Adrenal gland (tissue), 12 donors: ENCODE measurements around the gene AUNIP. TPM values are rescaled to one million over a fixed set of nuclear protein-coding genes. Genes with fewer than 3 reads are reported as not detected.
A peak's percentile ranks its signal among the peaks of the same experiment; 100 is the strongest.

Source experiments
- DNase-seq, 7 donors: peaks; one replicate each; pipeline ENCODE4 v3.0.0-alpha.2; 2019 to 2020
- H3K27ac ChIP-seq, 5 donors: fragments of 200-600 bp; sonication (generic) in 4 of 5; 1 replicate in 3 of 5; 2 replicates in 2 of 5; pipeline versions ENCODE4 v1.5.1 to v1.8.0; 2016 to 2020; ENCODE audit warnings: mild to moderate bottlenecking in 1 of 5
- H3K27me3 ChIP-seq: fragments of 200-600 bp; 2 replicates; pipeline ENCODE4 v1.8.0; 2021
- H3K36me3 ChIP-seq, 2 donors: fragments of 200-600 bp; replicated peaks in 1 of 2; 1 replicate in 1 of 2; 2 replicates in 1 of 2; pipeline versions ENCODE4 v1.5.1 to v1.8.0; 2018 to 2022
- H3K4me1 ChIP-seq, 2 donors: fragments of 200-600 bp; replicated peaks in 1 of 2; 1 replicate in 1 of 2; 2 replicates in 1 of 2; pipeline versions ENCODE4 v1.5.1 to v1.8.0; 2018 to 2021
- H3K4me3 ChIP-seq, 4 donors: fragments of 200-600 bp; sonication (generic) in 3 of 4; one replicate each; pipeline ENCODE4 v1.5.1; 2016 to 2018
- H3K9me3 ChIP-seq, 3 donors: fragments of 200-600 bp; sonication (generic) in 1 of 3; replicated peaks in 1 of 3; 1 replicate in 2 of 3; 2 replicates in 1 of 3; pipeline versions ENCODE4 v1.5.1 to v1.8.0; 2016 to 2021
- POLR2A ChIP-seq, 2 donors: fragments of 450-650 bp; IDR thresholded peaks; one replicate each; pipeline ENCODE4 v1.6.1; 2017; ENCODE audit warnings: antibody characterized with exemption in 2 of 2, mild to moderate bottlenecking in 2 of 2, moderate library complexity in 1 of 2
- WGBS, 4 donors: extraction: QIAGEN DNeasy Blood & Tissue Kit in 2 of 4; methylation state at CpG; one replicate each; pipeline versions ENCODE4 v1.1.5 to v1.1.7; 2013 to 2017; 5-methylcytosine and 5-hydroxymethylcytosine counted together
- intact Hi-C, 2 donors: fragments of 100-400 bp; cut with DNase I; formaldehyde crosslinking; loops; one replicate each; pipeline versions ENCODE4 v1.14.1 to v1.15.0; 2022 to 2023
- polyA plus RNA-seq, 3 donors: library from polyadenylated mRNA; stranded (reverse); fragments of 200-250 nt in 2 of 3; fragments of 350-450 nt in 1 of 3; fragmentation: Illumina TruSeq in 1 of 3; extraction: RNeasy Lipid Tissue Mini Kit (QIAGEN cat#74804) in 1 of 3; gene quantifications; one replicate each; pipeline ENCODE4 v1.2.3, GENCODE V29; 2013 to 2014
- total RNA-seq, 9 donors: library from RNA; depleted of rRNA in 4 of 9; stranded (reverse); fragments of >200 nt in 4 of 9; fragments of 120-200 nt in 1 of 9; fragmentation: NEBNext Ultra II Directional in 1 of 9; extraction: Animal tissue kit (Norgen Biotek cat#: 25700) in 1 of 9; gene quantifications; one replicate each; pipeline versions ENCODE4 v1.1.0 to v1.2.4, GENCODE V29; 2013 to 2023
- TF ChIP-seq, protein P1 (sequence below), 6 experiments: fragments of 450-650 bp in 4 of 6; fragments of 200-600 bp in 2 of 6; sonication (generic) in 1 of 6; IDR thresholded peaks; 1 replicate in 5 of 6; 2 replicates in 1 of 6; pipeline versions ENCODE4 v1.5.1 to v1.8.0; 2016 to 2021; ENCODE audit warnings: antibody characterized with exemption in 6 of 6, mild to moderate bottlenecking in 2 of 6, moderate library complexity in 1 of 6
- donor health status: healthy with polysubstance abuse.
- donor health status: Bipolar disorder and iron deficiency.
- donor health status: DM: yes; HTN: yes; CAD: no.
- donor health status: DM: no; HTN: no; CAD: no.
- donor health status: DM: no; HTN: no; CAD: no.
- donor health status: DM: yes; HTN: yes; CAD: no.

The AUNIP gene
- total and polyA plus RNA-seq, 12 donors, result 0.24 to 3.4 (median 0.78) TPM

DNA sequence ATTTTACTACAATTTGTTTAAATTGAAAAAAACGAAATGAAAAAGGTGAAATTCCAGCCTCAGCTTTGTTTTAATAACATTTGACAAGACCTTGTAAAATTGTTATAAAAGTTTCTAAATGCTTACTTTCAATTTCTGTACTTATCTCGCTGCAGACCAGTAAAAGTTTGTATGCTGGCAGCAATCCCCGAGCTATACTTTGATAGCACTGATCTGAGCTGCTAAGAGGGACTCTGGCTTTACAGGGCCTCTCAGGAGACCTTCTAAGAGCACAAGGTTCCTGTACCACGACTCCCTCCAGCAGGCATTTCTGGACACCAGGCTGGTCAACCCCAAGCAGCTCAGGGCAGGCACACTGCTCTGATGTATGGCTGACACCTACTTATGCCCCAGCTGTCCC lies 33.9 kb upstream of the AUNIP start:
- intact Hi-C loops, result no loop called here
- peaks cover 0 to 17% of the 10 kb centered on the region in 2 donors for H3K4me1 ChIP-seq
- no peak for TF ChIP-seq POLR2A (IDR thresholded peaks at IDR 0.05)
- TF ChIP-seq, protein P1, sequence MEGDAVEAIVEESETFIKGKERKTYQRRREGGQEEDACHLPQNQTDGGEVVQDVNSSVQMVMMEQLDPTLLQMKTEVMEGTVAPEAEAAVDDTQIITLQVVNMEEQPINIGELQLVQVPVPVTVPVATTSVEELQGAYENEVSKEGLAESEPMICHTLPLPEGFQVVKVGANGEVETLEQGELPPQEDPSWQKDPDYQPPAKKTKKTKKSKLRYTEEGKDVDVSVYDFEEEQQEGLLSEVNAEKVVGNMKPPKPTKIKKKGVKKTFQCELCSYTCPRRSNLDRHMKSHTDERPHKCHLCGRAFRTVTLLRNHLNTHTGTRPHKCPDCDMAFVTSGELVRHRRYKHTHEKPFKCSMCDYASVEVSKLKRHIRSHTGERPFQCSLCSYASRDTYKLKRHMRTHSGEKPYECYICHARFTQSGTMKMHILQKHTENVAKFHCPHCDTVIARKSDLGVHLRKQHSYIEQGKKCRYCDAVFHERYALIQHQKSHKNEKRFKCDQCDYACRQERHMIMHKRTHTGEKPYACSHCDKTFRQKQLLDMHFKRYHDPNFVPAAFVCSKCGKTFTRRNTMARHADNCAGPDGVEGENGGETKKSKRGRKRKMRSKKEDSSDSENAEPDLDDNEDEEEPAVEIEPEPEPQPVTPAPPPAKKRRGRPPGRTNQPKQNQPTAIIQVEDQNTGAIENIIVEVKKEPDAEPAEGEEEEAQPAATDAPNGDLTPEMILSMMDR (IDR thresholded peaks at IDR 0.05), result no peak
- H3K4me3 ChIP-seq, result no peak overlapping the region
- DNase-seq, result no peak
- H3K36me3 ChIP-seq, result no peaks in the 10 kb centered on the region
- no peaks in the 10 kb centered on the region for H3K9me3 ChIP-seq
- 69 to 79% (median 76%) methylated on average over 4 of the region's 4 CpGs for WGBS, 4 donors
- H3K27me3 ChIP-seq, result no peaks in the 10 kb centered on the region
- H3K27ac ChIP-seq, result peak overlapping the region in 2 of 5 donors; percentile 1 to 59

DNA sequence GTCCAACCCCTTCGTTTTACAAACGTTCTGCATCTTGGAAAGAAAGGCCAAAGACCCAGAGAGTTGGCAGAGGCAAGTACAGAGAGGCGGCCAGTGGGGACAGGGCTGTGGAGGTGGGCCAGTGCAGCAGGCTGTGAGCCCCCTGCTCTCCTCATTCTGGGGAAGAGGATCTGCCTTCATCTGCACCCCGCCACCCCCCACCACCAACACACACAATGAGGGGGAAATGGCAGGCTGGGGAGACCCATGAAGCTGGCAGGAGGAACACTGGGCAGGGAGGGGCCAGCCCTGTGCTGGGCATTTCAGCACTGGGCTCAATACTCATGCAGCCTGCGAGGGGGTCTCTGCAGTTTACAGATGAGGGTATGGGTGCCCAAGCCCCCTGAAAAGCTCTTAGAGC lies 32.3 kb upstream of the AUNIP start:
- 78 to 85% (median 81%) methylated on average over 5 of the region's 5 CpGs for WGBS, 4 donors

DNA sequence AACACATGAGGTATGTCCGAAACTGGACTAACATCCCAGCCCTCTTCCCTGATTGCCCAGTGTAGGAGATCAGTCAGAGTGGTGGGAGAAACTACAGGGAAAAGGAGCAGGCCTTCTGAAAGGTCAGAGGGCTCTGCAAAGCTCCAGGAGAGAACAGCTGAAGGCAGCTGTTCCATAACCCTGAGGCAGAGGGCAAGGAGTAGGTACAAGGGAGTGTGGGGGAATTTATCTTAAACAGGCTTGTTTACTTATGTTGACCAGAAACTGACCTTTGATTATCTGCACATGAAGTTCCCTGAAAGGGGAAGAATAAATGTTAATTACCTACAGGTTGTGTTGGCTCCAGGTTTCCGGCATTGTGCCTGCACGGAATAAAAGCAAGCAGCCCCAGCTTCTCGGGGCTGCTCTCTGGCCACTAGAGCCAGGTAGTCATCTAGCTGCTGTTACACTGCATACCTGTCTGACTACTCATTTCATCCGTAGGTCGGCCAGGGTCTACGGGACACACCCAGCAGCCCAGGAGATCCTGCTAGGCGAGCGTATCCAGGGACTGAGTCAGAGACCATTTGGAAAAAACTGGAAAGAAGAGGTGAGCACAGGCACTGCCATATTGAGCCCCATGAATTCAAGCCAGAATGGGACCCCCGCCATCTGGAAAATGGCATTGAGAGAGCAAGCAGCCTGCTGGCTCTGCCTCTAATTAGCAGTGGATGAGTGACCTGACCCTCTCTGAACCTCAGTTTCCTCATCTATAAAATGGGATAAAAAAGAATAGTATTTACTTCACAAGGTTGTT lies 31.2 kb upstream of the AUNIP start:
- TF ChIP-seq, protein P1 (IDR thresholded peaks at IDR 0.05), result no peak
- no peak for TF ChIP-seq POLR2A (IDR thresholded peaks at IDR 0.05)
- H3K9me3 ChIP-seq, result no peaks in the 10 kb centered on the region
- H3K4me3 ChIP-seq, result no peak overlapping the region
- peaks cover 0 to 12% of the 10 kb centered on the region in 2 donors for H3K4me1 ChIP-seq
- no peaks in the 10 kb centered on the region for H3K27me3 ChIP-seq
- intact Hi-C loops, result no loop called here
- WGBS, 4 donors, result 81 to 90% (median 90%) methylated on average over 9 to 10 of the region's 10 CpGs
- H3K36me3 ChIP-seq, result no peaks in the 10 kb centered on the region
- no peak overlapping the region for H3K27ac ChIP-seq
- DNase-seq, result no peak

More for the DNA sequence above, 32.3 kb upstream of the AUNIP start:
- H3K4me1 ChIP-seq, result peaks cover 0 to 17% of the 10 kb centered on the region in 2 donors
- no peaks in the 10 kb centered on the region for H3K36me3 ChIP-seq
- no peak for TF ChIP-seq POLR2A (IDR thresholded peaks at IDR 0.05)
- TF ChIP-seq, protein P1 (IDR thresholded peaks at IDR 0.05), result no peak
- H3K4me3 ChIP-seq, result no peak overlapping the region
- H3K27me3 ChIP-seq, result no peaks in the 10 kb centered on the region
- H3K9me3 ChIP-seq, result no peaks in the 10 kb centered on the region
- intact Hi-C loops, result no loop called here
- no peak for DNase-seq
- peak overlapping the region in 1 of 5 donors; percentile 31 for H3K27ac ChIP-seq

DNA sequence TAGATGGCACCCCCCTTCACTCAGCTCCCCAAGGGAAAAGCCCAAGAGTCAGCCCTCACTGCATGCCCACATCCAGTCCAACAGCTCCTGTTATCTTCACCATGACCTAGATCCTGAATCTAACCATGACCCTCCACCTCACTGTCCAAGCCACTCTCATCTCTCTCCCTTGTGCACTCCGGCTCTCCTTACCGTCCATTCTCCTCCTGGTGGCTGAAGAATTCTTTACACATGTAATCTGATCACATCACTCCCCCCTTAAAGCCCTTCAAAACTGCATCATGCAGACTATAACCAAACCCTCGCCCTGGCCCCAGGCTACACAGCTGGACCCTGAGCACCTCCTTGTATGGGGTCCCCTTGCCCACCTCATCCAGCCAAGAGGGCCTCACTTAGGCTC lies 30.2 kb upstream of the AUNIP start:
- Histone ChIP-seq H3K27me3 (no peaks in the 10 kb centered on the region), H3K36me3 (no peaks in the 10 kb centered on the region), H3K9me3 (no peaks in the 10 kb centered on the region), H3K27ac (peak overlapping the region in 1 of 5 donors; percentile 4), H3K4me3 (no peak overlapping the region), H3K4me1 (peaks cover 0 to 9% of the 10 kb centered on the region in 2 donors)
- TF ChIP-seq, protein P1 (IDR thresholded peaks at IDR 0.05), result peak in 3 of 6 experiments; percentile 19 to 39 (median 37)
- no peak for TF ChIP-seq POLR2A (IDR thresholded peaks at IDR 0.05)
- no peak for DNase-seq
- 57 to 63% (median 59%) methylated on average over 3 of the region's 3 CpGs for WGBS, 4 donors
- intact Hi-C loops, result no loop called here
